Endothelial cell of umbilical vein (primary cell): ENCODE results near the gene TPD52L2.

ENCODE experiments used
- EZH2 ChIP-seq: IDR thresholded peaks from 2 replicates; pipeline ENCODE4 v1.6.1; 2012; ENCODE audit warnings: borderline replicate concordance, low read depth, mild to moderate bottlenecking, moderate library complexity, low read length, inconsistent platforms; ENCODE audit not compliant: severe bottlenecking
- FOS ChIP-seq: IDR thresholded peaks from 2 replicates; pipeline ENCODE4 v1.6.1; 2011; ENCODE audit warnings: mild to moderate bottlenecking, low read length, moderate library complexity, borderline replicate concordance; ENCODE audit not compliant: insufficient read depth
- POLR2A ChIP-seq: IDR thresholded peaks from 2 replicates; pipeline ENCODE4 v1.6.1; 2012; ENCODE audit warnings: low read depth, mild to moderate bottlenecking, control low read depth, low read length
- POLR2AphosphoS5 ChIP-seq: IDR thresholded peaks from 2 replicates; pipeline ENCODE4 v1.6.1; 2012; ENCODE audit warnings: low read depth, mild to moderate bottlenecking, control low read depth, low read length, moderate library complexity; ENCODE audit not compliant: insufficient read depth
- TF ChIP-seq, protein P1 (sequence below), 2 donors: IDR thresholded peaks; 1 replicate in 1 of 2; 2 replicates in 1 of 2; pipeline ENCODE4 v1.5.1; 2011; ENCODE audit warnings: low read length in 2 of 2, mild to moderate bottlenecking in 2 of 2, moderate library complexity in 2 of 2, control low read depth in 1 of 2, inconsistent platforms in 1 of 2, low read depth in 1 of 2; ENCODE audit not compliant: insufficient read depth in 1 of 2; ENCODE audit errors: extremely low read depth in 1 of 2

- TF ChIP-seq, protein P1, sequence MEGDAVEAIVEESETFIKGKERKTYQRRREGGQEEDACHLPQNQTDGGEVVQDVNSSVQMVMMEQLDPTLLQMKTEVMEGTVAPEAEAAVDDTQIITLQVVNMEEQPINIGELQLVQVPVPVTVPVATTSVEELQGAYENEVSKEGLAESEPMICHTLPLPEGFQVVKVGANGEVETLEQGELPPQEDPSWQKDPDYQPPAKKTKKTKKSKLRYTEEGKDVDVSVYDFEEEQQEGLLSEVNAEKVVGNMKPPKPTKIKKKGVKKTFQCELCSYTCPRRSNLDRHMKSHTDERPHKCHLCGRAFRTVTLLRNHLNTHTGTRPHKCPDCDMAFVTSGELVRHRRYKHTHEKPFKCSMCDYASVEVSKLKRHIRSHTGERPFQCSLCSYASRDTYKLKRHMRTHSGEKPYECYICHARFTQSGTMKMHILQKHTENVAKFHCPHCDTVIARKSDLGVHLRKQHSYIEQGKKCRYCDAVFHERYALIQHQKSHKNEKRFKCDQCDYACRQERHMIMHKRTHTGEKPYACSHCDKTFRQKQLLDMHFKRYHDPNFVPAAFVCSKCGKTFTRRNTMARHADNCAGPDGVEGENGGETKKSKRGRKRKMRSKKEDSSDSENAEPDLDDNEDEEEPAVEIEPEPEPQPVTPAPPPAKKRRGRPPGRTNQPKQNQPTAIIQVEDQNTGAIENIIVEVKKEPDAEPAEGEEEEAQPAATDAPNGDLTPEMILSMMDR (IDR thresholded peaks at IDR 0.05; ENCODE audit: extremely low read depth in 1 of 2, insufficient read depth in 1 of 2, low read depth in 1 of 2, low read length in 2 of 2): no peak
- TF ChIP-seq EZH2 (no peak), POLR2A (no peak), FOS (no peak), POLR2AphosphoS5 (no peak)
These were observed 48.7 kb downstream of the TPD52L2 start for GRCh38 chr20:63913768-63914167.
